IPS-NIHi11 (cell line): ENCODE results near the gene KRT33B.
"Not testable (repeated sequence)": the region's sequence is repeated elsewhere in the genome, so short reads cannot be mapped to it uniquely, and the experiment has no call there.

ENCODE experiments used
- DNase-seq: peaks from one replicate; pipeline ENCODE4 v3.0.0; 2012; ENCODE audit warnings: mixed read lengths, low spot score

Gene KRT33B

DNA sequence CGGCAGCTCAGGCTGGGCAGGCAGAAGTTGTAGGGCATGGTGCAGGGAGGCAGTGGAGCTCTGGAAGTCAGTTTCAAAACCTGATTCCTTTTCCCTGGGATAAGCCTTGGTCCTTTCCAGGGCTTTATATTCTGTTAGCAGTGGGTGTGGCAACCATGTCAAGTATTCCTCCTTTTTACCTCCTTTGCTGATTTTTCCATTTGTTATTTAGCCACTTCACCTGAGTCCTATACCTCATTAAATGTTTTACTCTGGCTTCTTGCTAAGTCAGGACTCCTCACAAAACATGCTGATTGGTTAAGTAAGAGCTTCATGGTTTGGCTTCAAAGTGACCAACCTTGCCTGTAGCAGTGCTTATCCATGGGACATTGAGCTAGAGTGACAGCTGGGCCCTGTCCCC is at the start of gene KRT33B:
Gene KRT33B (minus strand): TSS at position 101 of the 400 bp plus-strand sequence. CDS start 63 bp downstream, at position 38.
- no peak for DNase-seq

DNA sequence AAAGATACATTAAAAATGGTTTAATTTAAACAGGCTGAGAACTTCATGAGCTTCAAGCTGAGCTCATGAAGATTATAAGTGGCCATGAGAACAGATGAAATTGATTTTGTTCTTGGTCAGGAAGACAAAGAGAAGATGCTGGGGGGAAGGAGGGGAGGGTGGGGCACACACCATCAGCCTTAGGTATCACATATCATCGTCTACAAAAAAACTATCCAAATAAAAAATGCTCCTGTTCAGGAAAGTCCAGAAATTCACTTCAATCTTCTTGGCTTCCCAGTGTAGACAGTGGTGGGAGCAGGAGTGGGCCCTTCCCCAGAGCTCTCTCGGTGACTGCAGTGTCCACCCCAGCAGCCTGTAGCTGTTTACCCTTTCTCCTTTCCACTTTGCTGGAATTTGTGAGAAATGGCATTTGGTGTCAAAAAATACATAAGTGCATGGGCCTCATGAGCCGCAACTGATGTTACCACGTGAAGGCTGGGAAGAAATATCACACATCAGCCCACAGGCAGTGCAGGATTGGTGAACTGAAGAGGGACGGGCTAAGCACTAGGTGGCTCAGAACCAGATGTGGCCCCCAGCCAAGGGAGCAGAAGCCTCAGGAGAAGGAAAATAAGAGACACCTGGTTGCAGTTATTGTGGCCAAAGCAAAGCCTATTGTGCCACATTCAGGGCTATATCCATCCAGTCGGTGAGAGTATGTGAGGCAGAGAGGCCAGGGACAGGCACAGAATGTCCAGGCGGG is 48.7 kb upstream of the KRT33B start:
- no peak for DNase-seq

DNA sequence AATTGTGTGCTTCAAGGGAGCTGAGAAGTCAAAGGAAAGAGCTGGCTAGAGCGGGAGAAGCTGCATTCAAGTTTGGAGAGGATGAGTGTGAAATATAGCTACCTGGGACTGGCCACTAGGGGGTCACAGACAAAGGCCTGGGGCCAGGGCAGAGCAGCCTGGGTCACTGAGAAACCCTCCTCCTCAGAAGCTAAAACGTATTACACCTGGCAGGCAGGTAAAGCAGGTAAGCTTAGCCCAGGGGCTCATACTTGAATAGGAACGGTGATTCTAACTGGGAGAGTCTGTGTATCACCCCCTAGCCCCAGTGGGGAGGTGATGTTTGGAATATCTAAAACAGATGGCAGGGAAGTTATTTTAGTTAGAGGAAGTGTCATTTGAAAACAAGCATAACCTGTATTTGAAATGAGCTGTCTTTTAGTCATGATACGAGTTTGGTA is 48.0 kb upstream of the KRT33B start:
- DNase-seq = peak; percentile 80

- no peak for DNase-seq
Observed at GRCh38 chr17:41417127-41417526, 47.5 kb upstream of the KRT33B start.

DNA sequence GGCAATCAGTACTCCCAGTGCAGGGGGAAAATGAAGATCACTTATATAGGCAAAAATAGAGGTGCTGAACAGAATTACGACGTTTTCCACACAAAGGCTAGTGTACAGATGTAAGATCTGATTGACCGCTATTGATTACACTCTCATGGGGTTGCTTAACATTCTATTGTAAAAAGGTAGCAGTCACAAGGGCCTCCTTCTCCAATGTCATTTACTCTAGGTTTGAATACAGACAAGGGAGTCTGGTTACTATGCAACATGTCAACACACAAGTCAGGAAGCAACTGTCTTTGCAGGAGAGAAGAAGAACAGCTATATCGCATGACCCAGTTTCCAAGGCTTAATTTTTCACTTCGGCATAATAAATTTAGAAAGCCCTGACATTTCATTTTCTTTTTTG is 46.9 kb upstream of the KRT33B start:
- no peak for DNase-seq

DNA sequence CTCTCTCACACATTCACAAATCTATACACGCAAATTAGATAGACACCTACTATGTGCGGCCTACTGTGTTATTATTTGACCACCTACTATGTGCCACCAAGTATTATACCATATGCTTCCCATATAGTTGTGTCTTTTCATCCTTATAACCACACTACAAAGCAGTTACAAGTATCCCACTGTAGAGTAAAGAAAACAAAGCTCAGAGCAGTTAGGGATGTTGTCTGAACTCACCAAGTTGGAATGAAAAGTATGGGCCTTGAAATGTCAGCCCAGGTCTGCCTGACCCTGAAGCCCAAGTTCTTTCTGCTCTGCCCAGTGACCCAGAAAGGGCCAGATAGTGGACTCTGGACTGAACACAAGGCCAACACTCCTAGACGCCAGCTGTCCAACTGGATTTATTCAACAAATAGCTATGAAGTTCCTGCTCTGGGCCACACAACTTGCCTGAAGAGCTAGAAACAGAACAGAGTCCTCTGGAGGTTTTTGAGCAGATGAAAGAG is 46.3 kb upstream of the KRT33B start:
- DNase-seq = no peak

- DNase-seq = no peak
Observed at GRCh38 chr17:41415411-41415810, 45.8 kb upstream of the KRT33B start.

GRCh38 chr17:41413982-41414381 is 44.4 kb upstream of the KRT33B start:
- no peak for DNase-seq

DNA sequence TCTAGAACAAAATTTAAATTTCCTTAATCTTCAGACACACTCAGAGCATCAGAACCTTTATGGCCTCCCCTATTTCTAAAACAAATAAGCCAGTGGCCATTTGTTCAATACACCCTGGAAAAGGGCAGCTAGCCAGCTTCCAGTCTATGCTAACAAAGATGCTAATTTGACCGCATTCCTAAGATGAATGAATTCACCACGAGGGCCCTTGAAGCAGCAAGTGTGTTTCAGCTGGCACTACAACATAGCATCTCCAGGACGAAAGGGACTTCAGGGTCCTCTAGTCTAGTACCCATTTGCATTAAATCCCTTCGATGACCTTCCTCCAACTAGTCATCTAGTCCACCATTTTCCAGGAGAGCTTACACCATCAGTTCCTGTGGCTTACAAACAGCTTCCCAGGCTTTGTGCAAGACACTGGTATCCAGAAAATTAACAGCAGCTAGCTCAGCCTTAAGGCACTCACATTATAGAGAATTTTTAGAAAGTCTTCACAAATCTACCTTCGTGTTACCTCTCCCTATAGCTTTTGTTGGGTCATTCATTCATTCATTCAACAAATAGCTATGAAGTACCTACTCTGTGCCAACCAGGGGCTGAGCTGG is 43.8 kb upstream of the KRT33B start:
- DNase-seq = peak; percentile 57

DNA sequence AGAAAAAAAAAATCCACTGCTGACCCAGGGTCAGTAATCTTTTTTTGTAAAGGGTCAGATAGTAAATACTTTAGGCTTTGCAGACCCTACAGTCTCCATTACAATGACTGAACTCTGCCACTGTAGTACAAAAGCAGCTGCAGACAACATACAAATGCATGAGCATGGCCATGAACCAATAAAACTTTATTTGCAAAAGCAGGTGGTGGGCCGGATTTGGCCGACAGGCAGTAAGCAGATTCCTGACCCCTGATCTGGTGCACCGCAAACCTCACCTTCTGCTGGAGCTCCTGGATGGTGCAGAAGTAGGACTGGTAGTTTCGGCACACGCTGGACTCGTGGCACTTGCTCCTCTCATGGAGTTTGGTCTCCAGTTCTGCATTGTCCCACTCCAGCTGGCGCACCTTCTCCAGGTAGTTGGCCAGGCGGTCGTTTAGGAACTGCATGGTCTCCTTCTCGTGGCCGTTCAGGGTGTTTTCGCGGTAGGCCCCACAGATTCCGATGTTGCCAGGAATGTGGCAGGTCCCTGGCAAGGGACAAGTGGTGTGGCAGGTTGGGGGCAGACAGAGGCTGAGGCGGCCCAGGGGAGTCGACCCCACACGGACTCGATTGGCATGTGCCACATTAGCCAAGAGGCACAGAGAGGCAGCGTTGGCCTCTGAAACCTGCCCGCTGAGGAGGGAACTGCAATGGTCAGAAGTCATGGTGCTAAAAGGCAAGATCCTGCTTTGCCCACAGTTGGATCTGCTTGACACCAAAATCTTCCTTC is 41.6 kb upstream of the KRT33B start:
- no peak for DNase-seq

GRCh38 chr17:41407226-41407625 is 37.6 kb upstream of the KRT33B start:
- DNase-seq = no peak

GRCh38 chr17:41406205-41406604 is 36.6 kb upstream of the KRT33B start:
- peak; percentile 33 for DNase-seq

DNA sequence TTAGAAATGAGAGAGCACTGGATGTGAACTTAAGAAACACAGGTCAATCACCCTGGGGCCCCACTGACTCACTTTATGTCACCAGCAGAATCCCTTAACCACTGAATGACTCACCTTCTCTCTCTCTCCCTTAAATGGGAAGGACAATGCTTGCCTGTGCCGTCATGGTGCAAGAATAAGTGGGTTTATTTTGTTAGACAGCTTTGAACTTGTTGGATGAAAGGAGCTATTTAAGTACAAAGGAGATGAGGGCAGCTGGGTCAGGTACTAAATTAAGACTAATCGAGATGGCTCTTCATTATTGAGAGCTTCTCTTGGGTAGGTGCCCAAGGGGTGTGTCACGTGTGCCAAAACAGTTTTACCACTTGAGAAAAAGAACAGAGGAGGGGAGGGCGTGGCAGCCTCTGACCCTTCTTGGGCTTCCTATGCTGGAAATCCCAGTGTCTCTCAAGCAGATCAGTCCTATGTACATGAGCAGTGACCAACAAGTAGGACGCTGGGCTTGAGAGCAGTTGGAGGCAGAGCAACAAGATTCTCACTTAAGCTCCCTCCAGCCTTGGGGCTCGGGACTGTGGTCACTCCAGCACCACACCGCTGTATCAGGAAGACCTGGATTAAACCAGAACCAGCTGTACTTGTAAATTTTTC is 34.5 kb upstream of the KRT33B start:
- DNase-seq = no peak

DNA sequence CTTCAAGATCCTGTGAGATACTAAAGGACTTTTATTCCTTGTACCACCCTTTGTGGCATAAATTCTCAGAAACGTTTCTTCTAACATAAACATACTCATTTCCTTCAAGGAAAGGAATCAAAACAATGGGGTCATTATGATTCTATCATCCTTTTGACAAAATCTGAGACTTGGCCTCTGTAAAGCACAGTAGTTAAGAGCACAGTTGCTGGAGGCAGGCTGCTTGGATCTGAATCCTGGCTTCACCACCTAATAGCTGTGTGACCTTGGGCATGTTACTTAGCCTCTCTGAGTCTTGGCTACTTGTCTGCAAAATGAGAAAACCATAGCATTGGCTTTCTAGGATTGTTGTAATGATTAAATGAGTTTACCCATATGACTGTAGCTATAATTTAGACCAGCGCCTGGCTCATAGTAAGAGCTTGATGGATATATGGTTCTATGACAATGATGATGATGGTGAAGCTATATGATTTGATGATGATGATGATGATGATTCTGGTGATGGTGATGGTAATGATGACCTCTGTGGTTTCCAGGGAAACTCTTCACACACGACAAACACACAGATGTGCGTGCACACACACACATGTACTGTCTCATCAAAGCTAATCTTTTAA is 33.9 kb upstream of the KRT33B start:
- no peak for DNase-seq

DNA sequence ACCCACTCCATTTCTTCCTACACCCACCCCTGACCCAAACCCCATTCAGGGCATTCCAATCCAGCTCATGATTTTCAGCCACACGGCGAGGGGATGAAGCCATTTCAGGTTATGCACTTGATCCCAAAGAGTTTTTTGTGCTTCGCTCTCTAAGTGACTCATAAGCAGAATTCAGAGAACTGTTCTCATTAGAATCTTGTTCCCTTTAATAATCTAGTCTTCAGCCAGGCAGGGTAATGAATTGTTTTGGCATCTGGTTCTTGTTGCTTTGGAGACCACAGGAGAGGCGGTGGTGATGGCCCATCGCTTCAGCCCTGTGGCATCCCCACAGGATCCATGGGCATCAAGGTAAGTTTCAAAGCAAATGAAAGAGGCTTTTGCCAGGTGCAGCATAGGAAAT is 32.5 kb upstream of the KRT33B start:
- no peak for DNase-seq

DNA sequence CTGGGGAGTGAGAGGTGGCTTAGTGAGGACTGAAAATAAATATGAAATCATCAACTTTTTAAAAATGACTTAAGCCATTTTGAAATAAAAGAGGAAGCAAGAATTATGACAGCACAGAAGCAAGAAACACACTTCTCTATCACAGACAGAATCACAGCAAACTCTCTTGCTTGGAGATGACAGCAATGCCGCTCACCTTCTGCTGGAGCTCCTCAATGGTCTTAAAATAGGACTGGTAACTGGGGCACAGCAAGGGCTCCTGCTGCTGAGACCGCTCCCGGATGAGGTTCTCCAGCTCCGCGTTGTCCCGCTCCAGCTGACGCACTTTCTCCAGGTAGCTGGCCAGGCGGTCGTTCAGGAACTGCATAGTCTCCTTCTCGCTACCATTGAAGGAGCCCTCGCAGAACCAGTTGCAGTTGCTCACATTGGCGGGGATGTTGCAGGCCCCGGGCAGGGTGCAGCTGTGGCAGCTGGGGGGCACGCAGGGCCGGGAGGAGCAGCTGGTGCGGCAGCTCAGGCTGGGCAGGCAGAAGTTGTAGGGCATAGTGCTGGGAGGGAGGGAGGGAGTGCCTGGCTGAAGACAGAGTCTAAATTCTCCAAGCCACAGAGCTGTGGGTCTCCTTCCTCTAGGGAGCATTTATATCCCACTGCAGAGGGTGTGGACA is 27.5 kb upstream of the KRT33B start, which contains the start of gene KRT31:
Gene KRT31 (minus strand): TSS at position 613 of the 665 bp plus-strand sequence. CDS start 69 bp downstream, at position 544.
- DNase-seq = no peak

DNA sequence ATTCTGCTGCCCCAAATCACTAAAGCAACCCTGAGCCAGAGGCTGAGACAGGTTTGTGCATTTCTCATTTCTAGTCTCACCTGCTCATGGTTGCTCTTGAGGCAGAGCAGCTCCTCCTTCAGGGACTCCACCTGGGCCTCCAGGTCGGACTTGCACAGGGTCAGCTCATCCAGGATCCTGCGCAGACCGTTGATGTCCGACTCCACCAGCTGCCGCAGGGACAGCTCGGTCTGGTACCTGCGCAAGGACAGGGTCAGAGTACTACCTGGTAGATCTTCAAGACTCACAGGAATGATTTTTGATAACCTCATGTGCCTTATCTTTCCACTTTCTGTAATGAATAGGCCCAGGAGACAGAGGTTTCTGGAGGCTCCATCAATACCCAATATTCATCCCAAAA is 26.7 kb upstream of the KRT33B start:
- DNase-seq = no peak

DNA sequence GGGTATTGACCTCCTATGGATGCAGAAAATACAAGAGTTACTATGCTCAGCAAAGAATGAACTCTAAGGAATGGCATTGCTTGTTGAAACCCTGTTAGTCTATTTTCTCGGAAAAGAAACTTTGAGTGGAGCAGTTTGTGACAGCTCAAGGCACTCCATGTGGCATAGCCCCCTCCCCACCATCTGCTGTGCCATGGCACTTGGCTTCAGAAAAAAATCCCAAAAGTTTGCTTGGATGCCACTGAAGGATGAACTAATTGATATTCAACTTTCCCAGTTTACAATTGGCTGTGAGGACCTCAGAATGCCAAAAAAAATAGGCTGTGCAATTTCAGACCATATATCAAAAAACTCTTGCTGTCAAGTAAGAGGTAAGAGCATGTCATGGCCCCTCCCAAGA is 26.0 kb upstream of the KRT33B start:
- DNase-seq = no peak

- DNase-seq = not testable (repeated sequence)
Observed at GRCh38 chr17:41395044-41395443, 25.4 kb upstream of the KRT33B start.

DNA sequence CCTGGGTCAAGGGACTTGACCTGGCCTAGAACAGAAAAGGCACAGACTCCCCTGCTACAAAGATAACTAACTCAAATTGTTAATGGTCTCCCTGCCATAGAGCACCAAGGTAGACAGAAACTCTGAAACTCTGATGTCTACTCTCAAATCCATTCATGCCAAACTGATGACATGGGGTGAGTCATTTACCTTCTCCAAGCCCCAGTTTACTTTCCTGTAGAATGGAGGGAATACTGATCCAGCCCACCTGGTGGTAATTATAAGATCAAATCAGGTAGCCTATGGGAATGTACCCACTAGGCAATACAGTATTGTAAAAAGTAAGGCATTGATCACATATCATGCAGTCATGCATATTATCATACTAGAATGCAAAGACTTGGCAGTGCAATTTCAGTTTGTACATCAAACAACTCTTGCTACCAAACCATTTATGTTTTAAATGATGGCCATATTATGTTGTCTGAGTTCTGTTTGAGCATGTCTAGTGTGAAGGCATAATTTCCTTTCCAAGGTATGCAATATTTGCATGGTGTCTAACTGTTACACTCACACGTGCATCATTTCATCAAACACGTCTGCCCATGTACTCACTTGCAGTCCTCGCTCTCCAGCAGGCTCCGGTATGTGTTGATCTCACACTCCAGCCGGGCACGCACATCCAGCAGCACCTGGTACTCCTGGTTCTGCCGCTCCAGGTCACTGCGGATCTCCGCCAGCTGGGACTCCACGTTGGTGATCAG is 24.8 kb upstream of the KRT33B start:
- no peak for DNase-seq
